Neural progenitor cell (in vitro differentiated cells): ENCODE results near the gene HOOK2.

Experiments used
- CTCF ChIP-seq: fragments of 200-600 bp; sonication (generic); IDR thresholded peaks from 2 replicates; pipeline ENCODE4 v1.5.1; 2017; ENCODE audit warnings: antibody characterized with exemption, mild to moderate bottlenecking
- EZH2phosphoT487 ChIP-seq: fragments of 200-600 bp; sonication (generic); IDR thresholded peaks from 2 replicates; pipeline ENCODE4 v1.6.1; 2017; ENCODE audit warnings: antibody characterized with exemption

- no peak for TF ChIP-seq CTCF
- no peak for TF ChIP-seq EZH2phosphoT487
Measured at GRCh38 chr19:12797141-12797587, 21.8 kb upstream of the HOOK2 start.
